GM21381 (cell line): ENCODE measurements around the gene SLC25A21.

Source experiments
- ATAC-seq: cut with Tn5 transposase; IDR thresholded peaks from one replicate; pipeline ENCODE4 v1.9.1; 2021; ENCODE audit warnings: mild to moderate bottlenecking, moderate library complexity; ENCODE audit not compliant: unreplicated experiment

The SLC25A21 gene

GRCh38 chr14:37144729-37145363 is 27.6 kb downstream of the SLC25A21 start:
- no peak for ATAC-seq

DNA sequence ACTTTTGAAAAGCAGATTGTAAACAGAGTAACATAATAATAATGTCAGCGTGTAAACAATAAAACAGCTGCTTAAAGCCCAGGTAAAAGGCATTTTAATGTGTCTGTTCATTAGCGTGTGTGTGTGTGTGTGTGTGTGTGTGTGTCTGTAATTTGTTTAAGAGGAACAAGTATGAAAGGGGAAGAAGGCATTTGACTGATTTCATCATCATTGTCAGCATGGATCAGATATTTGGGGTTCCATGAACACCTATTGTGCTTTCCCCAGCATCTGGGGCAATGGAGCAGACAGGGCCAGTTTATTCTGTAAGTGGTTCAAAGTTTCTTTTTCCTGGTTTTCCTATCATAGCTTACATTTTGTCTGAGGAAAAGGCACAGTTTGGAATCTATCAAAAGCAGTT is 28.9 kb downstream of the SLC25A21 start:
- ATAC-seq = no peak

DNA sequence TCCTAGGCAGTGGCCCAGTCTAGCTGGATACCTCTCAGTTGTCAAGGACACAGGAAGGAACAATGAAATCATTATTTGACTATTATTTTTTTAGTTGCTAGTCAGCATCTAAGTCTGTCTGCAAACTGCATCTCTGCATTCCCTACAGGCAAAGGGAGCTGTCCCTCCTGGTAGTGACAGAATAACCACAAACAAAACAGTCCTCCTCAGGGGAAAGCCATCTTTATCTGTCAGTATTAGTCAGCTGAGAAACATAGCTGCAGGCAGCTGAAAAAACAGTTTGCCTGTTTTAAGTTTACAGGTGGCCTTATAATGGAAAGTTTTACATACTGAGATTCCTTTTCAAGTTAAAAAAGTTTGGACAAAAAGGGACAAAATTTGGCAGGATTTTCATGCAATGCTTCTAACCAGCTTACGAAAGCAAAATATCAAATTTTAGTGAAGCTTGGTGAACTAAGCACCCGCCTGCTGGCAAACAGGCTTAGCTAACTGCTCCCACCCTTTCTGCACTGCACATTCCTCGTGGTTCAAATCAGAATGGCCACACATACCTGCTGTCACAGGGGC is 29.5 kb downstream of the SLC25A21 start:
- no peak for ATAC-seq

- no peak for ATAC-seq
Observed at GRCh38 chr14:37140176-37140575, 32.2 kb downstream of the SLC25A21 start.

GRCh38 chr14:37139710-37140109 is 32.7 kb downstream of the SLC25A21 start:
- ATAC-seq = no peak

GRCh38 chr14:37138898-37139297 is 33.5 kb downstream of the SLC25A21 start:
- no peak for ATAC-seq

GRCh38 chr14:37133284-37133913 is 39.0 kb downstream of the SLC25A21 start:
- ATAC-seq = no peak

GRCh38 chr14:37131205-37131604 is 41.2 kb downstream of the SLC25A21 start:
- ATAC-seq = no peak

DNA sequence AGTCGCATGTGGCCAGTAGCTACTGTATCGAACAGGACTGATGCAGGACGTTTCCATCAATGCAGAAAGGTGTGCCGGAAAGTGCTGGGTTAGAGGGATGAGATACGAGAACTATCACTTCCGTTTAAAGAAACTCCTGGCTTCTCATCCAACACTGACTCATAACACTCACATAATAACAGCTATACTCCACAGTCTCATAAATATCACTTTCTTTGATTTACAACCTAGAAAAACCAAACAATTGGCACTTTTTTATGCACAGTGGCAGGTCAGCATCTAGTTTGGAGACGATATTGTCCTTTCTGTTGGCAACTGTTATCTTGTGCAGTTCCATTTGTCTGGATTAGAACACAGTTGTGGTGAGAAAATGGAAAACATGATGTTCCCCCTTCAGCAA is 43.4 kb downstream of the SLC25A21 start:
- ATAC-seq = no peak

DNA sequence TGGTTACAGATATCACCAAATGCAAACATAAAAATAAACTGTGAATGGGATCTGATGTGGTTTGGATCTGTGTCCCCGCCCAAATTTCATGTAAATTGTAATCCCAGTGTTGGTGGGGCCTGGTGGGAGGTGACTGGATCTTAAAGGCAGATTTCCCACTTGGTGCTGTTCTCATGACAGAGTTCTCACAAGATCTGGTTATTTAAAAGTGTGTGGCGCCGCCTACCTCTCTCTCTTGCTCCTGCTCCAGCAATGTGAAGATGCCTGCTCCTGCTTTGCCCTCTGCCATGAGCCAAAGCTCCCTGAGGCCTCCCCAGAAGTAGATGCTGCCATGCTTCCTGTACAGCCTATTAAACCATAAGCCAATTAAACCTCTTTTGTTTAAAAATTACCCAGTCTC is 47.8 kb downstream of the SLC25A21 start:
- no peak for ATAC-seq

- no peak for ATAC-seq
Observed at GRCh38 chr14:37122919-37123639, 49.3 kb downstream of the SLC25A21 start.

DNA sequence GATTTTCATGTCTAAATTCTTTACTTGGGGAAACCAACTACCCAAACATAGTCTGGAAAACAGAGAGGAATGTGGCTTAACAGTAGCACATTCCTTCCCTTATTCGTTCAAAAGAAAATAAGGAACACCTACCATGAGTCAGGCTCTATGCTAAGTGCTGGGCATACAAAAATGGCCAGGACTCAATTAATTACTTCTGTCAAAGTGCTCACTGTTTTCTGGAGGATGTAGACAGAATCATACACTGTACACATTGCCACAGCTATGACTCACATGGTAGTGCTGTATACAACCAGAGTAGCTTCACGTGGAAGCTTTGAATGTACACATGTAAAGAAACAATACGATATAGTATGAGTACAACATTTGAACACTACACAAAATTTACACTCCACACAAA is 50.1 kb downstream of the SLC25A21 start:
- no peak for ATAC-seq

GRCh38 chr14:37118673-37119366 is 53.6 kb downstream of the SLC25A21 start:
- ATAC-seq = no peak

DNA sequence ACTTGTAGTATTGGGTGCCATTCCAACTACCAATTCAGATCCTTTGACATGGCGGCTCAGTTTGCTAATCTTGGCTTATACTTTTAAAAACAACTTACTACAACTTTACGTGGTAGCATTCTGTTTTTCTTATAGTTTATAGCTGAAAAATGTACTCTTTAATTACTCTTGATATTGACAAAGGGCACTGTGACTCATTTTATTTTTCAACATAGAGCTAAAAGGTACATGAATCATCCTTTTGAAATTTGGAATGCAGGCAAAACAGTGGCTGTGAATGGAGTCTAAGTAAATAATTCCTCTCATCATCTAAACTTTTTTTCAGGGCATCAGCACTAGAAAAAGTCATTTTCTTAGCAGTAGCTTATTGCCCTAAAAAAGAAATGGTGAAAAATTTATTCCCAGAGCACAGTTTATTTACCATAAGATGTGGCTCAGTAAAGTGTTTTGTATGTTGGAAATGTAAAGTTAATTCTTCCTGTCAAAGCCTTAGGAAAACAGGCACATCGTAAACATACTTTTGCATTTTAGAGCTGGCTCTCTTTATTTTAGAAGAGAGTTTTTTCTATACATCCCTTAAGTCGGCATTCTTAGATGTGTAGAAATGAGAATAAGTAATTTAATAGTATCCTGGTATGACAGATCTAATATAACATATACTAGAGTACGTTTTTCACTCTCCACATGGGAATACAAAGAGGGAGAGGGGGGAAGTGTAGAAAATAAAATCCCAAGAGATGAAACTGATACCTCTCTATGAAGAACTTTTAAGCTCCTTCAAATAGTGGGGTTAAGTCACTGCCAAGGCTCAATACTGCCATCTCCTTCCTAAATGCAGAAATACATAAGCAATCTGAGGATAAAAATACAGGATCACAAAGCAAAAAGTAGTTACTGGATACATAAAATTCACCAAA is 55.2 kb downstream of the SLC25A21 start:
- ATAC-seq = no peak

GRCh38 chr14:37115406-37115805 is 57.0 kb downstream of the SLC25A21 start:
- no peak for ATAC-seq

DNA sequence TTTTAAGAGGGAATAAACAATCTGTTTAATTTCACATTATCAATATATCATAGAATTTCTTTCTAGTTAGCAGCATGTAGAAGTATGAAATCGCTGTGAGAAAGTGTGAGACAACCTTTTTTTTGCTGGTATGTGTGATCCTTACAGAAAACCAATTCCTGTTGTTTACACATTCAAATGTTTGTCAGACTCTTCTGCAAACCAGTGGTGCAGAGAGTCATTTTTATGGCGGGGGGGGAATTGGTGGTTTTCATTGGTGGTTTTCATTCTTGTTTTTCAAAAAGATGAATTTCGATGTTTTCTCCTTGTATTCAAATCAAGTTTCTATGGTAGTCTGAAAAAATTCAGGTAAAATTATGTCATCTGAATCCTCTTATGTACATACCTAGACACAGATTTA is 57.8 kb downstream of the SLC25A21 start:
- ATAC-seq = no peak

GRCh38 chr14:37114002-37114401 is 58.4 kb downstream of the SLC25A21 start:
- no peak for ATAC-seq

GRCh38 chr14:37098132-37098531 is 74.3 kb downstream of the SLC25A21 start:
- no peak for ATAC-seq

DNA sequence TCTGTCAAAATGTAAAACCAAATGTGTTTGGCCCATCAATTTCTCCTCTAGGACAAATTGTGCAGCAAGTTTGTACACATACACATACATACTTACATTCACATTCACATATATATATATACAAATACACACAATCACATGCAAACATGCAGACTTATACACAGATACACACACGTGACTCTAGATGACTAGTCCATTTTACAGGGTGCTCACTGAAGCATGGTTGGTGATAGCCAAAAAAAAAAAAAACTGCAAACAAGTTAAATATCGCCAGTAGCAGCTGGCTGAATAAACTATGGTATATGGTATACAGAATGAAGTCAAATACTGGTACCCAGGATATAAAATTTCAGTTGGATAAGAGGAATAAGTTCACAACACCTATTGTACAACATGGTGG is 77.9 kb downstream of the SLC25A21 start:
- ATAC-seq = no peak

GRCh38 chr14:37093364-37093763 is 79.0 kb downstream of the SLC25A21 start:
- no peak for ATAC-seq
